Measurements from ENCODE around the gene PDE3A. TPM values are rescaled to one million over a fixed set of nuclear protein-coding genes. Genes with fewer than 3 reads are reported as not detected.
"Not testable (repeated sequence)": the region's sequence is repeated elsewhere in the genome, so short reads cannot be mapped to it uniquely, and the experiment has no call there.

PDE3A gene
- total RNA-seq, 1 experiment from 2014 or later: 0.10 TPM

DNA sequence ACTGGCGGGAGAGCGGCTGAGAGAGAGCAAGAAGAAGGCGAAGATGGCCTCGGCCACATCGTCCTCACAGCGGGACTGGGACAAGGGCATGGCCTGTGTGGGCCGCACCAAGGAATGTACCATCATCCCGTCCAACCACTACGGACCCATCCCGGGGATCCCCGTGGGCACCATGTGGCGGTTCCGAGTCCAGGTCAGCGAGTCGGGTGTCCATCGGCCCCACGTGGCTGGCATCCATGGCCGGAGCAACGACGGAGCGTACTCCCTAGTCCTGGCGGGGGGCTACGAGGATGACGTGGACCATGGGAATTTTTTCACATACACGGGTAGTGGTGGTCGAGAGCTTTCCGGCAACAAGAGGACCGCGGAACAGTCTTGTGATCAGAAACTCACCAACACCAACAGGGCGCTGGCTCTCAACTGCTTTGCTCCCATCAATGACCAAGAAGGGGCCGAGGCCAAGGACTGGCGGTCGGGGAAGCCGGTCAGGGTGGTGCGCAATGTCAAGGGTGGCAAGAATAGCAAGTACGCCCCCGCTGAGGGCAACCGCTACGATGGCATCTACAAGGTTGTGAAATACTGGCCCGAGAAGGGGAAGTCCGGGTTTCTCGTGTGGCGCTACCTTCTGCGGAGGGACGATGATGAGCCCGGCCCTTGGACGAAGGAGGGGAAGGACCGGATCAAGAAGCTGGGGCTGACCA, 183.6 kb downstream of the PDE3A start:
- in situ Hi-C loops (cut with HindIII; ENCODE audit: low pct_unique_long_range_greater_than_20kb, low sequenced_read_pairs); DNase-seq (ENCODE audit: low read depth): not testable (repeated sequence)

DNA sequence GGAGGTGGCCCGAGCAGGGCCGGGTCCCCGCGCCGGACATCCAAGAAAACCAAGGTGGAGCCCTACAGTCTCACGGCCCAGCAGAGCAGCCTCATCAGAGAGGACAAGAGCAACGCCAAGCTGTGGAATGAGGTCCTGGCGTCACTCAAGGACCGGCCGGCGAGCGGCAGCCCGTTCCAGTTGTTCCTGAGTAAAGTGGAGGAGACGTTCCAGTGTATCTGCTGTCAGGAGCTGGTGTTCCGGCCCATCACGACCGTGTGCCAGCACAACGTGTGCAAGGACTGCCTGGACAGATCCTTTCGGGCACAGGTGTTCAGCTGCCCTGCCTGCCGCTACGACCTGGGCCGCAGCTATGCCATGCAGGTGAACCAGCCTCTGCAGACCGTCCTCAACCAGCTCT, 184.2 kb downstream of the PDE3A start:
- in situ Hi-C loops (cut with HindIII; ENCODE audit: low pct_unique_long_range_greater_than_20kb, low sequenced_read_pairs); DNase-seq (ENCODE audit: low read depth): not testable (repeated sequence)

- no peak for DNase-seq (ENCODE audit: low read depth)
- in situ Hi-C loops (cut with HindIII; ENCODE audit: low pct_unique_long_range_greater_than_20kb, low sequenced_read_pairs): no loop called here
Observed at GRCh38 chr12:20555015-20555414, 186.7 kb downstream of the PDE3A start.

DNA sequence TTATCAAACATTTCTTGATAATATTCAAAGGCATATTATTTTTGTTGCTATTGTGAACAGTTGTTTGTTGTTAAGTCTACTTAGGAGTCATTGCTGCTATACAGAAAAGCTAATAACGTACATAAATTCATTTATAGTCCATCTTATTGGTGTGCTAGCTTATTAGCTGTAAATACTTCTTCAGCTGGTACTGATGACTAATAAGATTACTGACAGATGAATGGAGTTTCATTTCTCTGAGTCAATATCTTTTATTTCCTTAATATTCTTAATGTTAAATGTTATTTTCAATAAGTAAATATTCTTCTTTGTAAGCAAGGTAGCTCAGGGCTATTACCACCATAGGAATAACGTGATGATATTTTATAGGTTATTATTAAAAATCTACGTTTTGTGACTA, 187.4 kb downstream of the PDE3A start:
- in situ Hi-C loops (cut with HindIII; ENCODE audit: low pct_unique_long_range_greater_than_20kb, low sequenced_read_pairs): no loop called here
- DNase-seq (ENCODE audit: low read depth): no peak

GRCh38 chr12:20557096-20557495, 188.8 kb downstream of the PDE3A start:
- in situ Hi-C loops (cut with HindIII; ENCODE audit: low pct_unique_long_range_greater_than_20kb, low sequenced_read_pairs): no loop called here
- no peak for DNase-seq (ENCODE audit: low read depth)

DNA sequence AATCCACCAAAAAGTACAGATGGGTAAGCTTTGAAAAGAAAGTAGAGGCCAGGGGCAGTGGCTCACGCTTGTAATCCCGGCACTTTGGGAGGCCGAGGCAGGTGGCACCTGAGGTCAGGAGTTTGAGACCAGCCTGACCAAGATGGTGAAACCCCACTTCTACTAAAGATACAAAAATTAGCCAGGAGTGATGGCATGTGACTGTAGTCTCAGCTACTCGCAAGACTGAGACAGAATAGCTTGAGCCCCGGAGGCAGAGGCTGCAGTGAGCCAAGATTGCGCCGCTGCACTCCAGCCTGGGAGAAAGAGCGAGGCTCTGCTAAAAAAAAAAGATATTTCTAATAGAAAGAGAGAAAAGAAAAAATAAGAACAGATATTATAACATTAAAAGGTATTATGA, 192.6 kb downstream of the PDE3A start:
- DNase-seq (ENCODE audit: low read depth): no peak
- in situ Hi-C loops (cut with HindIII; ENCODE audit: low pct_unique_long_range_greater_than_20kb, low sequenced_read_pairs): no loop called here

DNA sequence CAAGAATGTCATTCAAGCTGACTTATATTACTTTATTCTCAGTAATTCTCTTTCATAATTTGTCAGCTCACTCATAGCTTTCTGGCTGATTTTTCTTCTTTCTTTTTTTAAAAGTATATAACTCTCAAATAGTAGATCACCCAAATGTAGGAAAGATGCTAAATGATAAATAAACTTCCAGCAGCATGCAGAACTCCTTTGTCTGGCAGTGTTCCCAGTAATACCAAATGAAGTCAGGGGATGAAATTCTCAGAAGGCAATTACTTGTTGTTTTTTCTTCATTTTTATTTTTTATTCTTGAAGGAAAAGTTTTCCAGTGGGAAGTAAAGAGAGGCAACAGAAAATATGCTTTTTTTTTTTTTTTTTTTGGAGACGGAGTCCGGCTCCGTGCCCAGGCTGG, 193.5 kb downstream of the PDE3A start:
- in situ Hi-C loops (cut with HindIII; ENCODE audit: low pct_unique_long_range_greater_than_20kb, low sequenced_read_pairs): no loop called here

DNA sequence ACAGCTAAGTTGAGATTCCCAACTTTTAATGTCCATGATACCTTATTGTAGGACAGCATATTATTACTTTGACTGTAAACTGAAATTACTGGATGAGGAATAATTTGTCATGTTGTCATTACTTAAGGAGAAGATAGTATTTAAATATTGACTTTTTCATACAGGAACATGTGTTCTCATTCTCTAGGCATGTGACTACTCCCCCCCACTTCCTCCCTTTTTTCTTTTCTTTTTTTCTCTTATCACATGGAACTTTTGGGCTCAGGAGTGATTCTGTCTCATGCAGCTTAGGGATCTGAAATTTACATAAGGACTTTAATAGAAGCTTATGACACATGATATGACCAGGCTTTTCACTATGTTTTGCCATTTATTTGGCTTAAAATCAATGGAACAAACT, 199.1 kb downstream of the PDE3A start:
- in situ Hi-C loops (cut with HindIII; ENCODE audit: low pct_unique_long_range_greater_than_20kb, low sequenced_read_pairs): no loop called here
- no peak for DNase-seq (ENCODE audit: low read depth)

More for the DNA sequence above, 193.5 kb downstream of the PDE3A start:
- DNase-seq (ENCODE audit: low read depth): no peak

DNA sequence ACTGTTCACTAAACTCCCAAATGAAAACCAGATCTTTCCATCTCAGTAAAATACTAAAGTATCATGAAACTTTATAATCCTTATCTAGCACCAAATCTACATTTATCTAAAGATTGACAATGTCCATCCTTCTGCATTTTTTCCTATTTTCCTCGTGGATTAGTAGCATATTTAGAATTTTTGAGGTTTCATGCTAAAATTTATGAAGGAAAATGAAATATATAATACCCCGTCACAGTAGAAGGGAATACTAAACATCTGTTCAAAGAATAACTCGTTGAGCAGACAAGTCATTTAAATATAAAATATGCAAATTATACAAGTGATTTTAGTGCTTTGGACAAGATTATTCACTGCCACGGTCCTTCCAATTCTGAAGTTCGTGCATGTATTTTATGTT, 204.1 kb downstream of the PDE3A start:
- in situ Hi-C loops (cut with HindIII; ENCODE audit: low pct_unique_long_range_greater_than_20kb, low sequenced_read_pairs): no loop called here
- no peak for DNase-seq (ENCODE audit: low read depth)

GRCh38 chr12:20576528-20576927, 208.2 kb downstream of the PDE3A start:
- in situ Hi-C loops (cut with HindIII; ENCODE audit: low pct_unique_long_range_greater_than_20kb, low sequenced_read_pairs): no loop called here
- DNase-seq (ENCODE audit: low read depth): no peak

DNA sequence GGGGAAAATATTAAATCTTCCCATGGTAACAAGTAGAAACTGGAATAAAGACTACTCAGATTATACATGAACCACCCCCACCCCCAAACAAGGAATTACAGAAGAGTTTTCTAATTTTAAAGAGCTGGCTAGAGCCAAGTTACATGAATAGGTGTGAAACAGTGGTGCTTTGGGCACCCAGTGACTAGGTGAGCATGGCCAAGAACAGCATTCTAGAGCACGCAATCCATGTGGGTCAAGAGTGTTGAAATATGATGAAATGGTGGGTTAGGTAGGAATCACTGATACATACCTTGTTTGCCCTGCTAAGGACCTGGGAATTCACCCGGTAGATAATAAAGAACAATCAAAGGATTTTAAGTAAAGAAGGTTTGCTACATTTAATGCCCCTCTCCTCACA, 208.7 kb downstream of the PDE3A start:
- in situ Hi-C loops (cut with HindIII; ENCODE audit: low pct_unique_long_range_greater_than_20kb, low sequenced_read_pairs): no loop called here
- DNase-seq (ENCODE audit: low read depth): no peak

DNA sequence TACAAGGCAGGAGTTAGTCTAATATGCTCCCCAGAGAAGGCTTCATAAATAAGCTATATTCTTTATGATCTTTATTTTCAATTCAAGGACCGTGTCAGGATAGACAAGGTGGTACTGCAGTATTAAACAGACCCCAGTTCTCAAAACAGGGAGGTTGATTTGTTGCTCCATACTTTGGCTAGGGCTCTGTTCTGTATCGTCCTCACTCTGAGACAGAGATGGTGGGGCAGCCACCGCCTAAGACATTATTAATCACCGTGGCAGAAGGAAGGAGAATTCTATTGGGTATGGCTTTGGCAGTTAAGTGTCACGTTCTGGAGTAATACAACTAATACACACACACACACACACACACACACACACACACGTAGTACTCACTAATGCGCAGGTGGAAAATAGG, 209.8 kb downstream of the PDE3A start:
- in situ Hi-C loops (cut with HindIII; ENCODE audit: low pct_unique_long_range_greater_than_20kb, low sequenced_read_pairs): no loop called here
- DNase-seq (ENCODE audit: low read depth): no peak

GRCh38 chr12:20585055-20585625, 216.8 kb downstream of the PDE3A start:
- in situ Hi-C loops (cut with HindIII; ENCODE audit: low pct_unique_long_range_greater_than_20kb, low sequenced_read_pairs): no loop called here
- DNase-seq (ENCODE audit: low read depth): no peak

DNA sequence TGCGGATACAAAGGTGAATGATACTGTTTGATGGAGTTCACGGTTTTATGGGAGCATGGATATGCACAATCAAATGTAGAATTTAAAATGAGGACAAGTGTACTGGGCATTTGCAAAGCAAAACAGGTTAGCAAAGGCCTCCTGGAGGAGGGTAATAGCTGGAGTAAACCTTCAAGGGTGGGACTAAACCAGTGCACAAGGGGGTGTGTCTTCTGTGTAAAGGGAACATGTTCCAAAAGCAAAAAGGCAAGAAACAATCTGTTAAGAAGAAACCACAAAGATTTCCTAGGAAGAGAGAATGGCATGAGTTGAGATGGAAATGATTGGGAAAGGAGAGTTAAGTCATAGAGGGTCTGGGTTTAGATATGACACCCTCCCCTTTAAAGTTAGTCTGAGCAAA, 217.6 kb downstream of the PDE3A start:
- in situ Hi-C loops (cut with HindIII; ENCODE audit: low pct_unique_long_range_greater_than_20kb, low sequenced_read_pairs): no loop called here
- no peak for DNase-seq (ENCODE audit: low read depth)

DNA sequence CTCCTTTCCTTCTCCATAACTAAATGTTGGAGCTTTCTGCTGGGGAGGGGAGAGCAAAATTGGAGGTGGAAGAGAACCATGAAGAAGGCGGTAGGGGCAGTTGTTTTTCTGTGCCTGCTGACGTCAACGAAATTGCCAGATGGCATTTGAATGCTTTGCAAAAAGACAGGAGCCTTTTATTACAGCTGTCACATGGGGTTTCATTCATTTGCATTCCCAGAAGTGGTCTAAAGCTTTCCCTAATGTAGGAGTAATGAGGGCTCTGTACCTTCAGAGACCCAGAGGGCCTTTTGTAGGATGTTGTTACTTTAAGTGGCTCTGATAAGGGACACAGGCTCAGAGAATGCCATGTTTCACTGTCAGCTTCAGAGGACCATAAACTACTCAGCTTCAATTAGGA, 219.7 kb downstream of the PDE3A start:
- in situ Hi-C loops (cut with HindIII; ENCODE audit: low pct_unique_long_range_greater_than_20kb, low sequenced_read_pairs): no loop called here
- no peak for DNase-seq (ENCODE audit: low read depth)

GRCh38 chr12:20590570-20590969, 222.2 kb downstream of the PDE3A start:
- DNase-seq (ENCODE audit: low read depth): no peak
- in situ Hi-C loops (cut with HindIII; ENCODE audit: low pct_unique_long_range_greater_than_20kb, low sequenced_read_pairs): no loop called here

DNA sequence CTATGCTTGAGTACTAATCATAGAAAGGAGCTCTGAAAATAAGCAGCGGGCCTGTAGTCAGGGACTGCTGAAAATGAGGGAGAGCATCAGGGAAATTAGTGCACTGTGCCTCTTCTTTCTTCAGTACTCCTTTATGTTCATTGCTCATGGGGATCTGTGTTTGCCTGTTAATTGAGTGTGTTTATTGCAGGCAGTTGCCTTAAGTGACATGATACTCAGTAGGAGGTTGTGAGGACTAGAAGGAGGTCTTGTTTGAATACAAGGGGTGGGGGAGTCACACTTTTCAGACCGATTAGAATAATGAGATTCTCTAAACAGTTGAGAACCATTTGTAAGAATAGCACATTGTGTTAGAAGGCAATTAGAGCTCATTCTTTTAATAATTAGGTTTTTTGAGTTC, 224.2 kb downstream of the PDE3A start:
- in situ Hi-C loops (cut with HindIII; ENCODE audit: low pct_unique_long_range_greater_than_20kb, low sequenced_read_pairs): no loop called here
- DNase-seq (ENCODE audit: low read depth): no peak

DNA sequence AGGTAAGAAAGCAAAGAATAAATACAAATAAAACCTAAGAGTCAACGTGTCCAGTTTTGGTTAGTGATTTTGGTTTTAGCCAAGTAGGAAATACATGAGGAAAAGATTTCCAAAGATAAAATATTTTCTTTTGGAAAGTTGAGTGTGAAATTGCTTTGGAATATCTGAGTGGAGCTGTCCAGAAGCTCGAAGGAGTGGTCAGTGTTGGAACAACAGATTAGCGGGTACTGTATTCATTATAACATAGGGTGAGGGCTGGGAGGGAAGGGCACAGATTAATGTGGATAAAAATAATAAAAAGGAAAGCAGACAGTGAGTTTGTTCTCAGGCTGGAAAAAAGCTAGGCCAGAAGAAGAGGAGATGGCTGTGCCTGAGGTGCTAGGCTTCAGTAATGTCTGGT, 225.3 kb downstream of the PDE3A start:
- DNase-seq (ENCODE audit: low read depth): no peak
- in situ Hi-C loops (cut with HindIII; ENCODE audit: low pct_unique_long_range_greater_than_20kb, low sequenced_read_pairs): no loop called here

DNA sequence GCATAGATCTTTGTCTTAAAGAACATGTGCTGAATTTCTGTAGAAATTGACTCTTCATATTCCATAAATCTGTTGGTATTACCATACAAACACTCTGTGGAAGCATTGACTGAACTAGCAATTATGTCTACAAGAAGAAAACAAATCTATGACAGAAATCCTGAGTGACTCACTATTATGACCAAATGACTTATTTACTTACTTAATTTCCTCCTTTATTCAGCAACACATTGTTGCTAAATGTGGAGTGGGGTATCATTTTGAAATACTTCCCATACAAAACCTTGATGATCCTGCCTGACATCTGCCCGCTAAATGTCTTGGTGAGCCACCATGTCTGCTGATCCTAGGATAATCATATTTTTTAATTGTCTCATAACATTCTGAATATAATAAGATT, 227.7 kb downstream of the PDE3A start:
- in situ Hi-C loops (cut with HindIII; ENCODE audit: low pct_unique_long_range_greater_than_20kb, low sequenced_read_pairs): no loop called here
- no peak for DNase-seq (ENCODE audit: low read depth)

- no peak for DNase-seq (ENCODE audit: low read depth)
- in situ Hi-C loops (cut with HindIII; ENCODE audit: low pct_unique_long_range_greater_than_20kb, low sequenced_read_pairs): no loop called here
Observed at GRCh38 chr12:20599757-20600156, 231.4 kb downstream of the PDE3A start.
